K562 (cell line): ENCODE results near the gene SGMS1. TPM values are rescaled to one million over a fixed set of nuclear protein-coding genes. Genes with fewer than 3 reads are reported as not detected.
A peak's percentile ranks its signal among the peaks of the same experiment; 100 is the strongest.

Source experiments
- BRCA1 ChIP-seq, 2 experiments: fragments of 450-650 bp in 1 of 2; sonication (generic) in 1 of 2; formaldehyde crosslinking in 1 of 2; IDR thresholded peaks; 2 replicates each; pipeline versions ENCODE4 v1.5.0 to v1.6.1; 2017 to 2020; ENCODE audit warnings: mild to moderate bottlenecking in 1 of 2, missing genetic modification reagents in 1 of 2
- CHCHD3 ChIP-seq: fragments of 250-450 bp; sonication (Bioruptor Pico); IDR thresholded peaks from 2 replicates; pipeline ENCODE4 v2.1.2; 2022; ENCODE audit warnings: mild to moderate bottlenecking
- FOXA3 ChIP-seq, 2 experiments: fragments of 450-650 bp in 1 of 2; sonication (generic) in 1 of 2; formaldehyde crosslinking; IDR thresholded peaks in 1 of 2; conservative IDR thresholded peaks in 1 of 2; 2 replicates each; pipeline versions ENCODE4 v1.4.0 to v1.8.0; 2020 to 2022; ENCODE audit warnings: mild to moderate bottlenecking in 2 of 2, missing genetic modification reagents in 1 of 2
- MTA1 ChIP-seq: fragments of 450-650 bp; IDR thresholded peaks from 2 replicates; pipeline ENCODE4 v1.6.1; 2017; ENCODE audit warnings: borderline replicate concordance
- SMAD2 ChIP-seq: fragments of 150-350 bp; IDR thresholded peaks from 2 replicates; pipeline ENCODE4 v1.6.1; 2014; ENCODE audit warnings: low read depth, mild to moderate bottlenecking, low read length
- SRSF3 ChIP-seq: fragments of 200-400 bp; formaldehyde crosslinking; IDR thresholded peaks from 2 replicates; pipeline ENCODE4 v1.6.1; 2016; ENCODE audit warnings: mild to moderate bottlenecking, low read length, moderate library complexity; ENCODE audit not compliant: insufficient read depth
- STAT6 ChIP-seq: sonication (generic); formaldehyde crosslinking; IDR thresholded peaks from 2 replicates; pipeline ENCODE4 v1.8.1; 2023; ENCODE audit warnings: mild to moderate bottlenecking, missing genetic modification reagents
- YY1 ChIP-seq, 3 experiments: IDR thresholded peaks; 2 replicates each; pipeline ENCODE4 v1.6.1; 2011; ENCODE audit warnings: low read length in 2 of 3, mild to moderate bottlenecking in 2 of 3, moderate library complexity in 2 of 3, borderline replicate concordance in 1 of 3, control low read depth in 1 of 3, low read depth in 1 of 3; ENCODE audit not compliant: insufficient read depth in 3 of 3, insufficient replicate concordance in 2 of 3, control insufficient read depth in 1 of 3, insufficient read length in 1 of 3; ENCODE audit errors: extremely low read depth in 1 of 3
- ZNF133 ChIP-seq: fragments of 250-450 bp; sonication (Bioruptor Pico); IDR thresholded peaks from 2 replicates; pipeline ENCODE4 v1.4.0; 2020; ENCODE audit warnings: mild to moderate bottlenecking
- ZNF263 ChIP-seq: sonication (generic); formaldehyde crosslinking; IDR thresholded peaks from 2 replicates; pipeline ENCODE4 v1.8.0; 2022; ENCODE audit warnings: mild to moderate bottlenecking, missing genetic modification reagents, borderline replicate concordance
- ZNF324 ChIP-seq: fragments of 250-450 bp; sonication (Bioruptor Pico); IDR thresholded peaks from 2 replicates; pipeline ENCODE4 v1.4.0; 2020; ENCODE audit warnings: mild to moderate bottlenecking
- ZZZ3 ChIP-seq: fragments of 450-650 bp; IDR thresholded peaks from 2 replicates; pipeline ENCODE4 v1.6.1; 2016; ENCODE audit warnings: antibody characterized with exemption, mild to moderate bottlenecking, moderate library complexity
- polyA plus RNA-seq, 8 experiments: library from polyadenylated mRNA; depleted of rRNA in 4 of 8; stranded (reverse) in 5 of 8; unstranded in 3 of 8; fragments of >200 nt; fragmentation: Nextera tagmentation in 2 of 8; fragmentation: Illumina TruSeq in 1 of 8; extraction: Ambion mirVana in 2 of 8; extraction: Trizol in 1 of 8; gene quantifications; 2 replicates each; pipeline versions ENCODE4 v1.2.1 to v1.2.3, GENCODE V29; 2011 to 2014; ENCODE audit warnings: inconsistent platforms in 1 of 8, missing spikeins in 1 of 8
- total RNA-seq, 7 experiments: library from RNA; depleted of rRNA in 6 of 7; stranded (reverse); fragments of >200 nt in 6 of 7; fragmentation: Illumina TruSeq in 2 of 7; extraction: Trizol in 2 of 7; gene quantifications; 2 replicates each; pipeline versions ENCODE4 v1.2.1 to v1.2.3, GENCODE V29; 2011 to 2021; ENCODE audit warnings: low replicate concordance in 1 of 7
- TF ChIP-seq, protein P1 (sequence below): fragments of 450-650 bp; IDR thresholded peaks from 2 replicates; pipeline ENCODE4 v1.7.1; 2018; ENCODE audit warnings: mild to moderate bottlenecking, low read depth; ENCODE audit not compliant: partially characterized antibody
- TF ChIP-seq, protein P2 (sequence below): sonication (generic); formaldehyde crosslinking; IDR thresholded peaks from 2 replicates; pipeline ENCODE4 v1.8.0; 2023; ENCODE audit warnings: missing genetic modification reagents, mild to moderate bottlenecking, borderline replicate concordance

The SGMS1 gene
- total and polyA plus RNA-seq, 9 of the 15 experiments (the other 6 are each of a cell fraction or from before 2014, with no cell fraction given), result 22.6 to 232 (median 82.2) TPM

DNA sequence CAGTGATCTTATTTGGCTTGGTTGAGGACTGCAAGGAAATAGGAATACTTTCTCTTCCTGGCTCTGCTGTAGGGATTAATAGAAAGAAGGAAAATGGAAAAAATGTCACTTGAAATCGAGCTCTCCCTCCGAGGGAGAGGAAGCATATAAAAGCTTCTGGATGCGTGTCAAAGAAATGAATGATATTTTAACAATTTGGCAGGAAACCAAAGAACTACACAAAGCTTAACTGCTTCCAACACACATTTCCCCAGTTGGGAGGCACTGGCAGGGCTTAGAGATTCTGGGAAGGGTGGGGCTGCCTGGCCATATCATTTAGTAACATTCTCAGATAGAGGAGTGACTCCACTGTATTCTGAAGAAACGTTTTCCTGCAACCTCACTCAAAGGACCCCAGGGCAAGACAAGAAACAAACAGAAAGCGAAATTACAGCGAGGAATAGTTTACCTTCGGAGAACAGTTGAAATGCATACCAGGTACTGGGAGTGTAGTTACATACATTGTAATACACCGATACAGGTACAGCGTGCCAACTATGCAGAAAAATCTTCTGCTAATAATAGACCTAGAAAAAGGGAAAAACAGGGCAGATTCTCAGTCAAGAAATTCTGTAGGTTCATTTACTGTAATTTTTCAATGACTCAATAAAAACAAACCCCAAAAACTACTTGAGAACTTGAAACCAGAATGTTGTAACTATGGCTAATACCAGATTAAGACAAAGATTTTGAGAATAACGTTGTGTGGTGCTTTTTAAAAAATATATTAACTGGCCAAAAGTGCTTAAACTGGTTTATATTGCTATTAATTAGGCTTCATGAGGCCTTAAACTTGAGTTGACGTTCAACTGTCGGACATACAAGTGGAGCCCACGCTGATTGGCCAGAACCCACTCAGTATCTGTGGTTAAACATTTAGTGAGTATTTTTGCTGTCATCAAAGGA is 296.7 kb downstream of the SGMS1 start (continued):
- TF ChIP-seq STAT6 (CRISPR knock-in tag), result peak; percentile 38; the same call in 1 of the 2 replicates
- TF ChIP-seq, protein P1, sequence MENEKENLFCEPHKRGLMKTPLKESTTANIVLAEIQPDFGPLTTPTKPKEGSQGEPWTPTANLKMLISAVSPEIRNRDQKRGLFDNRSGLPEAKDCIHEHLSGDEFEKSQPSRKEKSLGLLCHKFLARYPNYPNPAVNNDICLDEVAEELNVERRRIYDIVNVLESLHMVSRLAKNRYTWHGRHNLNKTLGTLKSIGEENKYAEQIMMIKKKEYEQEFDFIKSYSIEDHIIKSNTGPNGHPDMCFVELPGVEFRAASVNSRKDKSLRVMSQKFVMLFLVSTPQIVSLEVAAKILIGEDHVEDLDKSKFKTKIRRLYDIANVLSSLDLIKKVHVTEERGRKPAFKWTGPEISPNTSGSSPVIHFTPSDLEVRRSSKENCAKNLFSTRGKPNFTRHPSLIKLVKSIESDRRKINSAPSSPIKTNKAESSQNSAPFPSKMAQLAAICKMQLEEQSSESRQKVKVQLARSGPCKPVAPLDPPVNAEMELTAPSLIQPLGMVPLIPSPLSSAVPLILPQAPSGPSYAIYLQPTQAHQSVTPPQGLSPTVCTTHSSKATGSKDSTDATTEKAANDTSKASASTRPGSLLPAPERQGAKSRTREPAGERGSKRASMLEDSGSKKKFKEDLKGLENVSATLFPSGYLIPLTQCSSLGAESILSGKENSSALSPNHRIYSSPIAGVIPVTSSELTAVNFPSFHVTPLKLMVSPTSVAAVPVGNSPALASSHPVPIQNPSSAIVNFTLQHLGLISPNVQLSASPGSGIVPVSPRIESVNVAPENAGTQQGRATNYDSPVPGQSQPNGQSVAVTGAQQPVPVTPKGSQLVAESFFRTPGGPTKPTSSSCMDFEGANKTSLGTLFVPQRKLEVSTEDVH, result no peak
- no peak for TF ChIP-seq FOXA3 (CRISPR knock-in tag; conservative IDR thresholded peaks at IDR 0.05 in 1 of 2, IDR thresholded peaks at IDR 0.05 in 1 of 2)
- TF ChIP-seq ZNF263, result no peak
- peak in 1 of 3 experiments; percentile 40 for TF ChIP-seq YY1 (IDR thresholded peaks at IDR 0.05; ENCODE audit: borderline replicate concordance in 1 of 3, control insufficient read depth in 1 of 3, extremely low read depth in 1 of 3, insufficient read depth in 3 of 3, insufficient read length in 1 of 3, insufficient replicate concordance in 2 of 3, low read depth in 1 of 3, low read length in 2 of 3)
- TF ChIP-seq, protein P2, sequence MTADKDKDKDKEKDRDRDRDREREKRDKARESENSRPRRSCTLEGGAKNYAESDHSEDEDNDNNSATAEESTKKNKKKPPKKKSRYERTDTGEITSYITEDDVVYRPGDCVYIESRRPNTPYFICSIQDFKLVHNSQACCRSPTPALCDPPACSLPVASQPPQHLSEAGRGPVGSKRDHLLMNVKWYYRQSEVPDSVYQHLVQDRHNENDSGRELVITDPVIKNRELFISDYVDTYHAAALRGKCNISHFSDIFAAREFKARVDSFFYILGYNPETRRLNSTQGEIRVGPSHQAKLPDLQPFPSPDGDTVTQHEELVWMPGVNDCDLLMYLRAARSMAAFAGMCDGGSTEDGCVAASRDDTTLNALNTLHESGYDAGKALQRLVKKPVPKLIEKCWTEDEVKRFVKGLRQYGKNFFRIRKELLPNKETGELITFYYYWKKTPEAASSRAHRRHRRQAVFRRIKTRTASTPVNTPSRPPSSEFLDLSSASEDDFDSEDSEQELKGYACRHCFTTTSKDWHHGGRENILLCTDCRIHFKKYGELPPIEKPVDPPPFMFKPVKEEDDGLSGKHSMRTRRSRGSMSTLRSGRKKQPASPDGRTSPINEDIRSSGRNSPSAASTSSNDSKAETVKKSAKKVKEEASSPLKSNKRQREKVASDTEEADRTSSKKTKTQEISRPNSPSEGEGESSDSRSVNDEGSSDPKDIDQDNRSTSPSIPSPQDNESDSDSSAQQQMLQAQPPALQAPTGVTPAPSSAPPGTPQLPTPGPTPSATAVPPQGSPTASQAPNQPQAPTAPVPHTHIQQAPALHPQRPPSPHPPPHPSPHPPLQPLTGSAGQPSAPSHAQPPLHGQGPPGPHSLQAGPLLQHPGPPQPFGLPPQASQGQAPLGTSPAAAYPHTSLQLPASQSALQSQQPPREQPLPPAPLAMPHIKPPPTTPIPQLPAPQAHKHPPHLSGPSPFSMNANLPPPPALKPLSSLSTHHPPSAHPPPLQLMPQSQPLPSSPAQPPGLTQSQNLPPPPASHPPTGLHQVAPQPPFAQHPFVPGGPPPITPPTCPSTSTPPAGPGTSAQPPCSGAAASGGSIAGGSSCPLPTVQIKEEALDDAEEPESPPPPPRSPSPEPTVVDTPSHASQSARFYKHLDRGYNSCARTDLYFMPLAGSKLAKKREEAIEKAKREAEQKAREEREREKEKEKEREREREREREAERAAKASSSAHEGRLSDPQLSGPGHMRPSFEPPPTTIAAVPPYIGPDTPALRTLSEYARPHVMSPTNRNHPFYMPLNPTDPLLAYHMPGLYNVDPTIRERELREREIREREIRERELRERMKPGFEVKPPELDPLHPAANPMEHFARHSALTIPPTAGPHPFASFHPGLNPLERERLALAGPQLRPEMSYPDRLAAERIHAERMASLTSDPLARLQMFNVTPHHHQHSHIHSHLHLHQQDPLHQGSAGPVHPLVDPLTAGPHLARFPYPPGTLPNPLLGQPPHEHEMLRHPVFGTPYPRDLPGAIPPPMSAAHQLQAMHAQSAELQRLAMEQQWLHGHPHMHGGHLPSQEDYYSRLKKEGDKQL, result no peak
- TF ChIP-seq BRCA1 (IDR thresholded peaks at IDR 0.05), result no peak
- no peak for TF ChIP-seq BRCA1 (CRISPR knock-in tag; IDR thresholded peaks at IDR 0.05)
- no peak for TF ChIP-seq ZNF133
- TF ChIP-seq CHCHD3 (CRISPR knock-in tag), result 0 out of 2 replicates have a peak, but pooled peaks have one; percentile 55
- no peak for TF ChIP-seq SRSF3
- TF ChIP-seq MTA1, result no peak
- no peak for TF ChIP-seq ZZZ3
- TF ChIP-seq SMAD2, result no peak
- no peak for TF ChIP-seq ZNF324 (CRISPR knock-in tag)
